Mesothelial cell of epicardium (in vitro differentiated cells): Measurements from ENCODE around the gene SIK3. TPM values are rescaled to one million over a fixed set of nuclear protein-coding genes. Genes with fewer than 3 reads are reported as not detected.

Experiments
- DNase-seq, 2 experiments: peaks; one replicate each; pipeline ENCODE4 v3.0.0; 2021; ENCODE audit warnings: low spot score in 2 of 2; ENCODE audit not compliant: unreplicated experiment in 2 of 2
- H3K27ac Mint-ChIP-seq: 2 replicates; pipeline ENCODE4 v1.8.0; 2021; ENCODE audit warnings: mixed read lengths
- H3K27me3 Mint-ChIP-seq: 2 replicates; pipeline ENCODE4 v1.8.0; 2021; ENCODE audit warnings: low read depth, mixed read lengths
- H3K36me3 Mint-ChIP-seq: 2 replicates; pipeline ENCODE4 v1.8.0; 2021; ENCODE audit warnings: mixed read lengths
- H3K4me1 Mint-ChIP-seq: 2 replicates; pipeline ENCODE4 v1.8.0; 2021; ENCODE audit warnings: mixed read lengths
- H3K4me3 Mint-ChIP-seq: 2 replicates; pipeline ENCODE4 v1.8.0; 2021; ENCODE audit warnings: mild to moderate bottlenecking, moderate library complexity, mixed read lengths
- H3K9me3 Mint-ChIP-seq: 2 replicates; pipeline ENCODE4 v1.8.0; 2021; ENCODE audit warnings: mixed read lengths
- CTCF ChIP-seq: fragments of 200-600 bp; sonication (generic); IDR thresholded peaks from one replicate; pipeline ENCODE4 v1.5.0; 2021; ENCODE audit warnings: antibody characterized with exemption; ENCODE audit not compliant: unreplicated experiment
- total RNA-seq: library from RNA; stranded (reverse); gene quantifications from 3 replicates; pipeline ENCODE4 v1.2.1, GENCODE V29; 2021

SIK3 gene
- total RNA-seq, 1 donor from 2014 or later: 35.6 TPM

- Mint-ChIP-seq H3K4me3 (no peak overlapping the region), H3K27me3 (no peaks in the 10 kb centered on the region), H3K9me3 (no peaks in the 10 kb centered on the region), H3K27ac (no peak overlapping the region), H3K36me3 (no peaks in the 10 kb centered on the region), H3K4me1 (peaks cover 22% of the 10 kb centered on the region)
- no peak for TF ChIP-seq CTCF
- DNase-seq: no peak
These were observed 75.7 kb downstream of the SIK3 start for GRCh38 chr11:117022526-117022925.

GRCh38 chr11:117020869-117021564 lies 77.2 kb downstream of the SIK3 start:
- TF ChIP-seq CTCF: no peak

GRCh38 chr11:117020287-117020686 lies 77.9 kb downstream of the SIK3 start:
- Mint-ChIP-seq H3K4me1 (peaks cover 22% of the 10 kb centered on the region), H3K27ac (no peak overlapping the region), H3K27me3 (no peaks in the 10 kb centered on the region), H3K36me3 (no peaks in the 10 kb centered on the region), H3K4me3 (no peak overlapping the region), H3K9me3 (no peaks in the 10 kb centered on the region)
- no peak for TF ChIP-seq CTCF
- DNase-seq: no peak

More at GRCh38 chr11:117020869-117021564, 77.2 kb downstream of the SIK3 start:
- H3K4me1 Mint-ChIP-seq: peaks cover 22% of the 10 kb centered on the region
- DNase-seq: no peak
- H3K27ac Mint-ChIP-seq: no peak overlapping the region
- no peaks in the 10 kb centered on the region for H3K27me3 Mint-ChIP-seq
- no peaks in the 10 kb centered on the region for H3K36me3 Mint-ChIP-seq
- no peaks in the 10 kb centered on the region for H3K9me3 Mint-ChIP-seq
- no peak overlapping the region for H3K4me3 Mint-ChIP-seq

GRCh38 chr11:117019871-117020270 lies 78.4 kb downstream of the SIK3 start:
- Mint-ChIP-seq H3K36me3 (no peaks in the 10 kb centered on the region), H3K27me3 (no peaks in the 10 kb centered on the region), H3K9me3 (no peaks in the 10 kb centered on the region), H3K27ac (no peak overlapping the region), H3K4me3 (no peak overlapping the region), H3K4me1 (peaks cover 17% of the 10 kb centered on the region)
- no peak for DNase-seq
- no peak for TF ChIP-seq CTCF

- Mint-ChIP-seq H3K27ac (no peak overlapping the region), H3K4me1 (peaks cover 2% of the 10 kb centered on the region)
- no peak for TF ChIP-seq CTCF
These were observed 80.8 kb downstream of the SIK3 start for GRCh38 chr11:117017456-117017855.

More at GRCh38 chr11:117017456-117017855, 80.8 kb downstream of the SIK3 start:
- H3K36me3 Mint-ChIP-seq: no peaks in the 10 kb centered on the region
- H3K9me3 Mint-ChIP-seq: no peaks in the 10 kb centered on the region
- H3K4me3 Mint-ChIP-seq: no peak overlapping the region
- no peaks in the 10 kb centered on the region for H3K27me3 Mint-ChIP-seq
- no peak for DNase-seq
